Measurements from ENCODE around the gene DENND1B. TPM values are rescaled to one million over a fixed set of nuclear protein-coding genes. Genes with fewer than 3 reads are reported as not detected.

The DENND1B gene
- total RNA-seq, 1 donor from 2014 or later = 22.1 TPM

- no peak overlapping the region for H3K27ac Mint-ChIP-seq (ENCODE audit: unreplicated experiment)
- no peaks in the 10 kb centered on the region for H3K27me3 Mint-ChIP-seq (ENCODE audit: unreplicated experiment)
- peaks cover 7% of the 10 kb centered on the region for H3K36me3 Mint-ChIP-seq (ENCODE audit: unreplicated experiment)
- no peak overlapping the region for H3K4me3 Mint-ChIP-seq (ENCODE audit: unreplicated experiment)
- H3K9me3 Mint-ChIP-seq (ENCODE audit: unreplicated experiment) = peaks cover 3% of the 10 kb centered on the region
- TF ChIP-seq CTCF (IDR thresholded peaks at IDR 0.05; ENCODE audit: partially characterized antibody, unreplicated experiment) = no peak
- DNase-seq = no peak
- no peaks in the 10 kb centered on the region for H3K4me1 Mint-ChIP-seq (ENCODE audit: low read depth, unreplicated experiment)
These were observed 233.9 kb downstream of the DENND1B start for GRCh38 chr1:197541411-197541810.

GRCh38 chr1:197526736-197527371, 248.4 kb downstream of the DENND1B start:
- no peaks in the 10 kb centered on the region for H3K27me3 Mint-ChIP-seq (ENCODE audit: unreplicated experiment)
- no peak overlapping the region for H3K4me3 Mint-ChIP-seq (ENCODE audit: unreplicated experiment)
- H3K36me3 Mint-ChIP-seq (ENCODE audit: unreplicated experiment) = no peaks in the 10 kb centered on the region
- TF ChIP-seq CTCF (IDR thresholded peaks at IDR 0.05; ENCODE audit: partially characterized antibody, unreplicated experiment) = peak; percentile 86
- DNase-seq = no peak
- no peaks in the 10 kb centered on the region for H3K9me3 Mint-ChIP-seq (ENCODE audit: unreplicated experiment)
- H3K27ac Mint-ChIP-seq (ENCODE audit: unreplicated experiment) = no peak overlapping the region
- H3K4me1 Mint-ChIP-seq (ENCODE audit: low read depth, unreplicated experiment) = peaks cover 6% of the 10 kb centered on the region

- peak; percentile 80 for TF ChIP-seq CTCF (IDR thresholded peaks at IDR 0.05; ENCODE audit: partially characterized antibody, unreplicated experiment)
- no peak overlapping the region for H3K4me3 Mint-ChIP-seq (ENCODE audit: unreplicated experiment)
- H3K4me1 Mint-ChIP-seq (ENCODE audit: low read depth, unreplicated experiment) = no peaks in the 10 kb centered on the region
- no peaks in the 10 kb centered on the region for H3K27me3 Mint-ChIP-seq (ENCODE audit: unreplicated experiment)
- H3K9me3 Mint-ChIP-seq (ENCODE audit: unreplicated experiment) = no peaks in the 10 kb centered on the region
- H3K36me3 Mint-ChIP-seq (ENCODE audit: unreplicated experiment) = no peaks in the 10 kb centered on the region
- H3K27ac Mint-ChIP-seq (ENCODE audit: unreplicated experiment) = no peak overlapping the region
- no peak for DNase-seq
These were observed 254.1 kb downstream of the DENND1B start for GRCh38 chr1:197521118-197521739.

- peak; percentile 61 for TF ChIP-seq CTCF (IDR thresholded peaks at IDR 0.05; ENCODE audit: partially characterized antibody, unreplicated experiment)
- Mint-ChIP-seq H3K4me1 (ENCODE audit: low read depth, unreplicated experiment) (no peaks in the 10 kb centered on the region), H3K36me3 (ENCODE audit: unreplicated experiment) (no peaks in the 10 kb centered on the region)
These were observed 255.4 kb downstream of the DENND1B start for GRCh38 chr1:197519741-197520334.

GRCh38 chr1:197515421-197515820, 259.9 kb downstream of the DENND1B start:
- Mint-ChIP-seq H3K27ac (ENCODE audit: unreplicated experiment) (no peak overlapping the region), H3K27me3 (ENCODE audit: unreplicated experiment) (no peaks in the 10 kb centered on the region), H3K36me3 (ENCODE audit: unreplicated experiment) (no peaks in the 10 kb centered on the region), H3K9me3 (ENCODE audit: unreplicated experiment) (peaks cover 2% of the 10 kb centered on the region), H3K4me3 (ENCODE audit: unreplicated experiment) (no peak overlapping the region), H3K4me1 (ENCODE audit: low read depth, unreplicated experiment) (no peaks in the 10 kb centered on the region)
- no peak for DNase-seq
- TF ChIP-seq CTCF (IDR thresholded peaks at IDR 0.05; ENCODE audit: partially characterized antibody, unreplicated experiment) = no peak

More at GRCh38 chr1:197519741-197520334, 255.4 kb downstream of the DENND1B start:
- no peak for DNase-seq
- Mint-ChIP-seq H3K4me3 (ENCODE audit: unreplicated experiment) (no peak overlapping the region), H3K9me3 (ENCODE audit: unreplicated experiment) (no peaks in the 10 kb centered on the region), H3K27ac (ENCODE audit: unreplicated experiment) (no peak overlapping the region), H3K27me3 (ENCODE audit: unreplicated experiment) (no peaks in the 10 kb centered on the region)

Measured in glutamatergic neuron (in vitro differentiated cells).